IPS-NIHi11 (cell line): Measurements from ENCODE around the gene RBM8A.
A peak's percentile ranks its signal among the peaks of the same experiment; 100 is the strongest.

ENCODE experiments used
- DNase-seq: peaks from one replicate; pipeline ENCODE4 v3.0.0; 2012; ENCODE audit warnings: mixed read lengths, low spot score

RBM8A gene

DNA sequence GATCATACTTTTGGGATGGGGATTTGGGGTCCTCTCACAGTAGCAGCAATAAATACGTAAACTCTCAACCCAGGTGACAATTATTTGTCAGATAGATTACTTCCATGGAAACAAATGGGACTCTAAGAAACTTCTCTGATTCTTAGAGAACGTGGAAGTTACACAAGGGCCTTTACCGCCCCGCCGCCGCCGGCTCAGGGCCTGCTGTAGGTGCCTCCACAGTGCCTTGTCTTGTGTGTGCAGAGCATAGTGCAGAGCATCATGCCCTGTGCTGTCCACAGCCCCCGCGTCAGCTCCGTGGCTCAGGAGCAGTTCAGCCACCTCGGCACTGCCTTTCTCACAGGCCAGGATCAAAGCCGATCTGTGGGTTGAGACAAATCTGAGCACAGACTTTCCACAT is 52.6 kb downstream of the RBM8A start:
- no peak for DNase-seq

DNA sequence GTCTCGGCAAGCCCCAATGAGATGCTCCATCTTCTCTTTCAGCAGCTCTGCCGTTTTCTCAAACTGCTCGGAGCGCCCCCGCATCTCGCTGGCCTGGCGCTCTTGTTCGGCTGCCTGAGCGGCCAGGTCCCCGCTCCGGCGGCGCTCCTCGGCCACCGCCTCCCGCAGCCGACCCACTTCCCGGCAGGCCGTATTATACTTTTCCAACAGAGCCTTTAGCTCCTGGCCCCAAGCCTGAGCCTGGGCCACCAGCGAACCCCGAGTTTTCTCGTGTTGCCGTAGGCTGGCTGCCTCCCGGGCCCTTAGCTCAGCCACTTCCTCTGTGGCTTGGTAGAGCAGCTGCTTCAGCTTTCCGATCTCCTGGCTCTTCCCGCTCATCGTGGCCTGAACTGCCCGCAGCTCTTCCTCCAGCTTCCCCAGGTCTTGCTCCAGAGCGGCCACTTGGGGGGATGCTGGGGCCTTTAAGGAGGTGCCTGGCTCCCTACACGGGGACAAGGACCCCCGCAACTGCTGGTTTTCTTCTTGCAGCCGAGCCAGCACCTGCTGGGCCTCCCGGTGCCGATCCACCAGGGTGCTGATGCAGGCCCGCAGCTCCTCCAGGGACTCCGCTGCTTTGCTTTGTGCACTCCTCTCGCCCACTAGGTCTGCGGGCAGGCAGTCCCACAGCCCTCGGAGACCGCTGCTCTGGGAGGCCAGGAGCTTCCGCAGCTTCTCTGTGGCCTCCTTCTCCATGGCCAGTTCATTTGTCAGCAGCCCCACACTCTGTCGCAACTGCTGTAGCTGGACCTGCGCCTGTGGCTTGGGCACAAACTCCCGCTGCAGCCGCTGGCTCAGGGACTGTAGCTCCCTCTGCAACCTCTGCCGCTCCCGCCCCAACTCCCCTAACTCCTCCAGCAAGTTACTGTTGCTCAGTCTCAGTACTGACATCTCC is 55.0 kb downstream of the RBM8A start:
- peak; percentile 63 for DNase-seq
